Measurements from ENCODE around the gene H2AZ2. TPM values are rescaled to one million over a fixed set of nuclear protein-coding genes. Genes with fewer than 3 reads are reported as not detected.

H2AZ2 gene
- polyA plus RNA-seq, 1 experiment: 100 TPM

Other genes starting within 250 kb of the H2AZ2 start
- 32.0 and 51.3 TPM in 2 replicates for gene OGDH, start 241.5 kb downstream of the H2AZ2 start, polyA plus RNA-seq (2011; rRNA removed)
- gene ZMIZ2, start 99.2 kb downstream of the H2AZ2 start, polyA plus RNA-seq (2011; rRNA removed): 4.4 and 7.4 TPM in 2 replicates
- gene PPIA, start 51.4 kb downstream of the H2AZ2 start, polyA plus RNA-seq (2011; rRNA removed): 3,555 and 5,521 TPM in 2 replicates
- 2.5 and 4.3 TPM in 2 replicates for gene PURB, start 37.4 kb upstream of the H2AZ2 start, polyA plus RNA-seq (2011; rRNA removed)
- 0.02 TPM in 1 of 2 replicates, not detected in the other for gene MYO1G, start 130.9 kb upstream of the H2AZ2 start, polyA plus RNA-seq (2011; rRNA removed)
- 25.8 and 48.2 TPM in 2 replicates for gene CCM2, start 152.1 kb upstream of the H2AZ2 start, polyA plus RNA-seq (2011; rRNA removed)
- 0.36 and 0.54 TPM in 2 replicates for gene NACAD, start 240.9 kb upstream of the H2AZ2 start, polyA plus RNA-seq (2011; rRNA removed)

All from BJ (cell line).